HepG2 (cell line): ENCODE data around the gene TMED6. TPM values are rescaled to one million over a fixed set of nuclear protein-coding genes. Genes with fewer than 3 reads are reported as not detected.

Experiments
- ATAC-seq: fragments of 200-7000 bp; cut with Tn5 transposase; 3 replicates; pipeline ENCODE4 v1.9.1; 2020; ENCODE audit warnings: mild to moderate bottlenecking, moderate library complexity
- BruUV-seq: library from RNA; stranded (reverse); fragments of 400-500 nt; replicated peaks from 2 replicates; lab custom pipeline; 2021; lab: Mats Ljungman, UMichigan
- CTCF ChIA-PET: fragments of 300-600 bp; formaldehyde crosslinking; extraction: SDS; loops from one replicate; lab custom pipeline; 2021; ENCODE audit warnings: low total read pairs, inconsistent platforms, low intra/inter-chr PET ratio; lab: Yijun Ruan, JAX
- POLR2A ChIA-PET: fragments of 350-600 bp; sonication (Branson Sonifier 250); formaldehyde crosslinking; loops from one replicate; lab custom pipeline; 2020; ENCODE audit warnings: antibody characterized with exemption, inconsistent platforms; lab: Yijun Ruan, JAX
- DNase-seq: peaks from one replicate; pipeline ENCODE4 v3.0.0-alpha.2; 2015; ENCODE audit warnings: low spot score
- FAIRE-seq: peaks from 3 replicates; lab custom pipeline; 2011; peaks lifted over from hg19 to GRCh38; lab: Jason Lieb, UNC
- H2AFZ ChIP-seq: one replicate; pipeline ENCODE4 v1.6.1; 2011; ENCODE audit warnings: low read length, inconsistent platforms
- H3K27ac ChIP-seq: fragments of 300-600 bp; 3 replicates; pipeline ENCODE4 v1.8.0; 2011; ENCODE audit warnings: mixed run types, mild to moderate bottlenecking, mixed read lengths, low read length, inconsistent platforms; ENCODE audit not compliant: insufficient read depth; ENCODE audit errors: extremely low read length
- H3K27me3 ChIP-seq, 2 experiments: fragments of 200-600 bp in 1 of 2; 2 replicates in 1 of 2; 3 replicates in 1 of 2; pipeline versions ENCODE4 v1.6.0 to v1.8.0; 2011; ENCODE audit warnings: low read length in 2 of 2, mild to moderate bottlenecking in 2 of 2, moderate library complexity in 2 of 2, inconsistent platforms in 1 of 2; ENCODE audit not compliant: insufficient read depth in 2 of 2, control insufficient read depth in 1 of 2
- H3K36me3 ChIP-seq, 2 experiments: fragments of 200-600 bp in 1 of 2; replicated peaks in 1 of 2; 2 replicates in 1 of 2; 3 replicates in 1 of 2; pipeline versions ENCODE4 v1.5.1 to v1.8.0; 2011; ENCODE audit warnings: low read length in 2 of 2, inconsistent platforms in 1 of 2; ENCODE audit not compliant: insufficient read depth in 2 of 2, control insufficient read depth in 1 of 2
- H3K4me1 ChIP-seq: 2 replicates; pipeline ENCODE4 v1.5.1; 2012; ENCODE audit warnings: low read length, inconsistent platforms; ENCODE audit not compliant: insufficient read depth
- H3K4me2 ChIP-seq: 2 replicates; pipeline ENCODE4 v1.6.0; 2011; ENCODE audit warnings: low read depth, low read length, inconsistent platforms
- H3K4me3 ChIP-seq, 3 experiments: fragments of 200-600 bp in 1 of 3; sonication (generic), shearing (Covaris generic) in 1 of 3; replicated peaks in 1 of 3; 2 replicates each; pipeline ENCODE4 v1.5.1; 2011 to 2016; ENCODE audit warnings: low read length in 3 of 3, inconsistent platforms in 2 of 3, low read depth in 2 of 3, mild to moderate bottlenecking in 2 of 3, control low read depth in 1 of 3, mixed read lengths in 1 of 3; ENCODE audit not compliant: insufficient read depth in 1 of 3
- H3K79me2 ChIP-seq: one replicate; pipeline ENCODE4 v1.6.1; 2011; ENCODE audit warnings: low read length, inconsistent platforms; ENCODE audit not compliant: insufficient read depth
- H3K9ac ChIP-seq: 2 replicates; pipeline ENCODE4 v1.6.0; 2011; ENCODE audit warnings: mild to moderate bottlenecking, low read depth, low read length, inconsistent platforms; ENCODE audit not compliant: insufficient read depth
- H3K9me3 ChIP-seq: 2 replicates; pipeline ENCODE4 v1.5.1; 2012; ENCODE audit warnings: mild to moderate bottlenecking, low read length
- H4K20me1 ChIP-seq: 2 replicates; pipeline ENCODE4 v1.6.0; 2011; ENCODE audit warnings: inconsistent platforms, mild to moderate bottlenecking, low read length, moderate library complexity; ENCODE audit not compliant: insufficient read depth
- FOXP1 ChIP-seq, 2 experiments: fragments of 450-650 bp in 1 of 2; IDR thresholded peaks; 2 replicates each; pipeline ENCODE4 v1.6.1; 2017 to 2018; ENCODE audit warnings: antibody characterized with exemption in 1 of 2
- GPBP1L1 ChIP-seq: sonication (generic); formaldehyde crosslinking; IDR thresholded peaks from 2 replicates; pipeline ENCODE4 v1.5.0; 2020; ENCODE audit warnings: mild to moderate bottlenecking, missing genetic modification reagents
- MYC ChIP-seq: sonication (generic); formaldehyde crosslinking; IDR thresholded peaks from 2 replicates; pipeline ENCODE4 v1.9.0; 2021; ENCODE audit warnings: missing genetic modification reagents, borderline replicate concordance
- NR0B2 ChIP-seq: sonication (generic); formaldehyde crosslinking; IDR thresholded peaks from 2 replicates; pipeline ENCODE4 v1.4.0; 2020; ENCODE audit warnings: mild to moderate bottlenecking, missing genetic modification reagents
- TERF1 ChIP-seq: sonication (generic); formaldehyde crosslinking; IDR thresholded peaks from 2 replicates; pipeline ENCODE4 v1.8.0; 2022; ENCODE audit warnings: mild to moderate bottlenecking, missing genetic modification reagents, moderate library complexity
- THAP11 ChIP-seq: IDR thresholded peaks from 2 replicates; pipeline ENCODE4 v1.6.1; 2016; ENCODE audit warnings: missing biosample characterization, missing genetic modification reagents
- ZBTB7B ChIP-seq: sonication (generic); formaldehyde crosslinking; IDR thresholded peaks from 2 replicates; pipeline ENCODE4 v1.4.0; 2020; ENCODE audit warnings: missing genetic modification reagents
- ZHX2 ChIP-seq, 2 experiments: sonication (generic) in 1 of 2; formaldehyde crosslinking in 1 of 2; IDR thresholded peaks; 2 replicates each; pipeline versions ENCODE4 v1.6.1 to v1.9.0; 2014 to 2022; ENCODE audit warnings: antibody characterized with exemption in 1 of 2, borderline replicate concordance in 1 of 2, inconsistent platforms in 1 of 2, low read depth in 1 of 2, missing genetic modification reagents in 1 of 2
- WGBS: methylation state at CpG from one replicate; pipeline ENCODE4 v1.1.6; 2017; ENCODE audit warnings: low lambda C conversion rate; 5-methylcytosine and 5-hydroxymethylcytosine counted together
- in situ Hi-C: cut with HindIII; loops from 2 replicates; pipeline ENCODE4 v1.10.0; 2017; ENCODE audit warnings: low pct_unique_long_range_greater_than_20kb; ENCODE audit not compliant: extremely low pct_ligation_motif_present
- intact Hi-C: fragments of 100-400 bp; cut with micrococcal nuclease; formaldehyde crosslinking; loops from one replicate; pipeline ENCODE4 v1.10.0; 2022; ENCODE audit not compliant: unreplicated experiment
- polyA plus RNA-seq, 8 experiments: library from polyadenylated mRNA; depleted of rRNA in 3 of 8; stranded (reverse) in 7 of 8; unstranded in 1 of 8; fragments of >200 nt; fragmentation: Illumina TruSeq in 4 of 8; extraction: Trizol in 4 of 8; gene quantifications; 2 replicates each; pipeline versions ENCODE4 v1.2.1 to v1.2.3, GENCODE V29; 2011 to 2016; ENCODE audit warnings: low read depth in 4 of 8, missing spikeins in 1 of 8, mixed read lengths in 1 of 8; ENCODE audit not compliant: insufficient read depth in 1 of 8
- total RNA-seq, 5 experiments: library from RNA; depleted of rRNA; stranded (reverse); fragments of >200 nt; fragmentation: Illumina TruSeq; extraction: Trizol; gene quantifications; 2 replicates each; pipeline ENCODE4 v1.2.3, GENCODE V29; 2016; ENCODE audit warnings: low read depth in 1 of 5
- TF ChIP-seq, protein P1 (sequence below): sonication (generic); formaldehyde crosslinking; IDR thresholded peaks from 2 replicates; pipeline ENCODE4 v1.4.0; 2020; ENCODE audit warnings: missing genetic modification reagents

TMED6 gene
- total and polyA plus RNA-seq, 2 of the 13 experiments (the other 11 are each of a cell fraction or from before 2014, with no cell fraction given) = 9.8 to 14.4 TPM

DNA sequence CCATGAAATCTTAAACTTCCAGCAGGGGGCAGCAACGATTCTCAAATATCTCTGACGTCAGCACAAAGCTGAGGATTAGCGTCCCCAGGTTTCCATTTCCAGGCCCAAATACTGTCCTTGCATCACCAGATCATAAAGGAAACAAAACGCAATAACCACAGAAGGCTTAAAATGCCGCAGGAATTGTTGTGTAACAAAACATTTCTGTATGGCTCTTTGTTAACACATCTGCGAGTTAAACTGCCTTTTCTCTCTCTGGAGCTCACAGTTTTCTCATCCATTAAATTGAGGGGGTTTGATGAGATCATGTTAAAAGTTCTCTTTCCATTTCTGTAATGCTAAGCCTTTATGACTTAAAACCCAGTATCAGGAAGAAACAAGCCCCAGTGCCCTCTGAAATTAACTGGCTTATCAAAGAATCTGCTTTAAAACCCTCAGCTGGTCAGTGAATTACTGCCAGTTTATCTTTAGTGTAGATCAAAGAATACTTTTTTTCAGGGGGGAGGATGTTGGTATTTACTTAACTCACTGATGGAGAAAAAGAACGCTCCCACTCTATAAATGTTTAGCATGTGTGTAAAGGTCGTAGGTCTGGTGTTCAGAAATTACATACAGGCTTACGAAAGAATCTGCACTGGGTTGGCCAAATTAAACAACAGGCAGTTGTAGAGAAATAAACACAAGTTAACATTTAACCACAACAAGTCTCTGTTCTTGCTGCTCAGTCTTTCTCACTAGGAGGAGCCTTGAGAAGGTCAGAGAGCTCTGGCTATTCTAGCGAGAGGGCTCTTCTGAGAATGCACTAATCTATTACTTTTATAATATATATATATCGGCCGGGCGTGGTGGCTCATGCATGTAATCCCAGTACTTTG, 44.8 kb upstream of the TMED6 start:
- H3K27ac ChIP-seq = peak overlapping the region; percentile 95
- H3K4me2 ChIP-seq = peak overlapping the region; percentile 78
- under 1% methylated on average over 13 of the region's 13 CpGs for WGBS
- peaks cover 6% of the 10 kb centered on the region for H3K79me2 ChIP-seq
- peak overlapping the region; percentile 38 for H2AFZ ChIP-seq
- H3K27me3 ChIP-seq = no peaks in the 10 kb centered on the region
- H3K4me3 ChIP-seq = peak overlapping the region; percentile 31 to 63 (median 51); a peak in 5 of 6 replicates
- H3K9ac ChIP-seq = peak overlapping the region; percentile 78
- DNase-seq (peak; percentile 99), FAIRE-seq (peak; percentile 90), ATAC-seq (peak; percentile 89)
- ChIA-PET CTCF (interaction anchor here (0.5 to 1.1 kb wide), 3 partner anchors 69 to 313 kb away, joined by 3 to 5 read pairs (median 3); no protein-coding TSS in a partner anchor), POLR2A (interaction anchor here (1.0 to 3.9 kb wide), 29 partner anchors 9 to 365 kb away, joined by 3 to 60 read pairs (median 4); partner anchors contain the start of genes CYB5B, NFAT5, NOB1 and NQO1)
- BruUV-seq = TSS peak; percentile 89
- intact Hi-C loops = loop anchor here (1.0 to 5.0 kb wide), 3 partner anchors 171 to 358 kb away; partner anchors contain the start of gene NOB1
- H3K36me3 ChIP-seq = no peaks in the 10 kb centered on the region
- in situ Hi-C loops = loop anchor here (5.0 to 10.0 kb wide), 2 partner anchors 71 to 168 kb away; partner anchors contain the start of gene NFAT5
- H3K9me3 ChIP-seq = no peaks in the 10 kb centered on the region
- H3K4me1 ChIP-seq = peaks cover 65% of the 10 kb centered on the region
- H4K20me1 ChIP-seq = no peaks in the 10 kb centered on the region
- TF ChIP-seq, protein P1, sequence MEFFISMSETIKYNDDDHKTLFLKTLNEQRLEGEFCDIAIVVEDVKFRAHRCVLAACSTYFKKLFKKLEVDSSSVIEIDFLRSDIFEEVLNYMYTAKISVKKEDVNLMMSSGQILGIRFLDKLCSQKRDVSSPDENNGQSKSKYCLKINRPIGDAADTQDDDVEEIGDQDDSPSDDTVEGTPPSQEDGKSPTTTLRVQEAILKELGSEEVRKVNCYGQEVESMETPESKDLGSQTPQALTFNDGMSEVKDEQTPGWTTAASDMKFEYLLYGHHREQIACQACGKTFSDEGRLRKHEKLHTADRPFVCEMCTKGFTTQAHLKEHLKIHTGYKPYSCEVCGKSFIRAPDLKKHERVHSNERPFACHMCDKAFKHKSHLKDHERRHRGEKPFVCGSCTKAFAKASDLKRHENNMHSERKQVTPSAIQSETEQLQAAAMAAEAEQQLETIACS (CRISPR knock-in tag) = no peak
- TF ChIP-seq NR0B2 (CRISPR knock-in tag) (no peak), MYC (CRISPR knock-in tag) (no peak), FOXP1 (IDR thresholded peaks at IDR 0.05) (peak; percentile 99), FOXP1 (CRISPR knock-in tag; IDR thresholded peaks at IDR 0.05) (peak; percentile 100), ZHX2 (IDR thresholded peaks at IDR 0.05; ENCODE audit: low read depth) (peak; percentile 66; the same call in 1 of the 2 replicates), ZHX2 (CRISPR knock-in tag; IDR thresholded peaks at IDR 0.05; ENCODE audit: borderline replicate concordance) (no peak), ZBTB7B (CRISPR knock-in tag) (0 out of 2 replicates have a peak, but pooled peaks have one; percentile 75), GPBP1L1 (CRISPR knock-in tag) (no peak), THAP11 (CRISPR knock-in tag) (peak; percentile 69), TERF1 (no peak)
